ENCODE measurements around the gene GAS2L2.

Gene GAS2L2

GRCh38 chr17:35745749-35746320, 7.2 kb downstream of the GAS2L2 start:
- 0 out of 2 replicates have a peak, but pooled peaks cover 2% of the 10 kb centered on the region for H3K9me3 ChIP-seq

GRCh38 chr17:35745246-35745645, 7.8 kb downstream of the GAS2L2 start:
- peaks cover 8% of the 10 kb centered on the region for H3K4me1 ChIP-seq
- no peak for DNase-seq
- peaks cover 3% of the 10 kb centered on the region; the same call in 1 of the 2 replicates for H3K27me3 ChIP-seq
- H3K36me3 ChIP-seq, result no peaks in the 10 kb centered on the region
- H3K9me3 ChIP-seq, result 0 out of 2 replicates have a peak, but pooled peaks cover 4% of the 10 kb centered on the region
- H3K4me3 ChIP-seq (ENCODE audit: low read depth, low read length), result no peak overlapping the region
- TF ChIP-seq CTCF (IDR thresholded peaks at IDR 0.05; ENCODE audit: low read depth, low read length), result no peak

More at GRCh38 chr17:35745749-35746320, 7.2 kb downstream of the GAS2L2 start:
- TF ChIP-seq CTCF (IDR thresholded peaks at IDR 0.05; ENCODE audit: low read depth, low read length), result no peak
- Histone ChIP-seq H3K36me3 (no peaks in the 10 kb centered on the region), H3K27me3 (peaks cover 3% of the 10 kb centered on the region; the same call in 1 of the 2 replicates), H3K4me1 (peaks cover 9% of the 10 kb centered on the region), H3K4me3 (ENCODE audit: low read depth, low read length) (no peak overlapping the region)
- no peak for DNase-seq

GRCh38 chr17:35744830-35745229, 8.2 kb downstream of the GAS2L2 start:
- H3K4me3 ChIP-seq (ENCODE audit: low read depth, low read length), result no peak overlapping the region
- peaks cover 3% of the 10 kb centered on the region; the same call in 1 of the 2 replicates for H3K27me3 ChIP-seq
- TF ChIP-seq CTCF (IDR thresholded peaks at IDR 0.05; ENCODE audit: low read depth, low read length), result no peak
- H3K36me3 ChIP-seq, result no peaks in the 10 kb centered on the region
- 0 out of 2 replicates have a peak, but pooled peaks cover 4% of the 10 kb centered on the region for H3K9me3 ChIP-seq
- no peak for DNase-seq
- H3K4me1 ChIP-seq, result peaks cover 7% of the 10 kb centered on the region; the same call in 1 of the 2 replicates

DNA sequence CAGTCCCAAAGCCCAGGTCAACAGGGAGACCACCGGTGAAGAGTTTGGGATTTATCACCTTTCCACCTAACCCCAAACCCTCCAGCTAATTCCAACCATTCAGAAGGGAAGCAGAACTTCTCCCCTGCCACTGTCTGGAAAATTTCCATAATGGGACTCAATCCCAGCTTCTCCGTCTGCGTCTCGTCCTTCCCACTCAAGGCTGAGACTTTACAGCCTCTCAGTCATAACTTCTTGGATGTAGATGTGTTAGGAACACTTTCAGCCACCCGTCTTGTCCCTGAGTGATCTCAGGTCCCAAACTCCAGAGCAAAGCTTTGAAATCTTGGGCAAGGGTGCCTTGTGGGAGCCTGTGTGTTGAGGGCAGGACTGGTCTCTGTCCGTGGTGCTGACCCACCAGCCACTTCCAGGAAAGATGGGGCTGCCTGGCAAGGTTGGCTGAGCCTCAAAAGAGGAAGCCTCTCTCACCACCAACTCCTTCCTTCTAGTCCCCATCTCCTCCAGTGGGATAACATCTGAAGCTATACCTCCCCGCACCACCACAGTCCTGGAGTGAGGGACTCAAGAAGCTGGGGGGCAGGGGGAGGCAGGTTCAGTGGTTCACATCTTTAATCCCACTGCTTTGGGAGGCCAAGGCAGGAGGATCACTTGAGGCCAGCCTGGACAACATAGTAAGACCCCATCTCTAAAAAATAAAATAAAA, 9.3 kb downstream of the GAS2L2 start:
- H3K4me3 ChIP-seq (ENCODE audit: low read depth, low read length), result no peak overlapping the region
- peaks cover 3% of the 10 kb centered on the region; the same call in 1 of the 2 replicates for H3K27me3 ChIP-seq
- H3K36me3 ChIP-seq, result no peaks in the 10 kb centered on the region
- H3K4me1 ChIP-seq, result peaks cover 7% of the 10 kb centered on the region; the same call in 1 of the 2 replicates
- DNase-seq, result no peak
- H3K9me3 ChIP-seq, result 0 out of 2 replicates have a peak, but pooled peaks cover 4% of the 10 kb centered on the region
- TF ChIP-seq CTCF (IDR thresholded peaks at IDR 0.05; ENCODE audit: low read depth, low read length), result no peak

DNA sequence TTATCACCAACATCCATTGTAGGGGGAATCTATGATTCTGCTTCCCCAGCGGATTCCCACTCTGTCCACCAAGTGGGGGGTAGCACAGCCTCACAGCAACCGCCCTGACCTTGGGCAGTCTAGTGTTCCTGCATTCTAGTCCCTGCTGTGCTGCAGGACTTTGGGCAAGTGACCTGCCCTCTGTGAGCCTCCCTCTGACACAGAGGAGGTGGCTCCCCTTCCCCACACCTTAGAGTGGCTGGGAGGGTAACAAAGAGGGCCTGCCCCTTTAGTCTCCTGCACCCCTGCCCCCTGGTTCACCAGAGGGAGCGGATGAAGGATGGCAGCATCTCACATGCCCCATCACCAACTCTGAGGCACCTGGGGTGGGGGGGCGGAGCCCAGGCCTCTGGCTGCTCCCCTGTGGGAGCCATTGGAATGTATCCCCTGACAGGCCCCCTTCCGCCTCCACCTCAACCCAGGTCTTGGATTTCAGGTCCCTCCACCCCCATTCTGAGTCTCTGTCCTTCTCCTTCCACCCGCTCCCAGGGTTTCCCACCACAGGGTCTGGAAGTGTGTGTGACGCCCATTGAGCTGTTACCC, 10.1 kb downstream of the GAS2L2 start:
- H3K9me3 ChIP-seq, result 0 out of 2 replicates have a peak, but pooled peaks cover 4% of the 10 kb centered on the region
- no peak for DNase-seq
- peaks cover 3% of the 10 kb centered on the region; the same call in 1 of the 2 replicates for H3K27me3 ChIP-seq
- no peaks in the 10 kb centered on the region for H3K36me3 ChIP-seq
- H3K4me3 ChIP-seq (ENCODE audit: low read depth, low read length), result no peak overlapping the region
- no peaks in the 10 kb centered on the region for H3K4me1 ChIP-seq
- TF ChIP-seq CTCF (IDR thresholded peaks at IDR 0.05; ENCODE audit: low read depth, low read length), result no peak
